Upper lobe of left lung (tissue), 6 donors: ENCODE measurements around the gene FIP1L1. TPM values are rescaled to one million over a fixed set of nuclear protein-coding genes. Genes with fewer than 3 reads are reported as not detected.

Experiments used
- ATAC-seq, 2 donors: fragments of 200-7000 bp; cut with Tn5 transposase; one replicate each; pipeline ENCODE4 v1.9.1; 2022; ENCODE audit warnings: mild to moderate bottlenecking in 2 of 2, moderate library complexity in 2 of 2; ENCODE audit not compliant: low FRiP score in 2 of 2
- DNase-seq, 2 donors: peaks; one replicate each; pipeline ENCODE4 v3.0.0-alpha.2; 2019 to 2020
- H3K27ac ChIP-seq, 4 donors: fragments of 200-600 bp; sonication (generic); one replicate each; pipeline ENCODE4 v1.5.1; 2016 to 2019
- H3K27me3 ChIP-seq, 4 donors: fragments of 200-600 bp; sonication (generic); one replicate each; pipeline ENCODE4 v1.5.1; 2017 to 2019
- H3K36me3 ChIP-seq, 4 donors: fragments of 200-600 bp; sonication (generic); one replicate each; pipeline ENCODE4 v1.5.1; 2016 to 2019
- H3K4me1 ChIP-seq, 4 donors: fragments of 200-600 bp; sonication (generic); one replicate each; pipeline ENCODE4 v1.5.1; 2018 to 2019
- H3K4me3 ChIP-seq, 4 donors: fragments of 200-600 bp; sonication (generic); one replicate each; pipeline ENCODE4 v1.5.1; 2017 to 2019; ENCODE audit warnings: mild to moderate bottlenecking in 2 of 4, moderate library complexity in 1 of 4
- H3K9me3 ChIP-seq, 4 donors: fragments of 200-600 bp; sonication (generic); one replicate each; pipeline ENCODE4 v1.5.1; 2018 to 2019
- EP300 ChIP-seq, 4 donors: sonication (generic); formaldehyde crosslinking; IDR thresholded peaks; one replicate each; pipeline ENCODE4 v1.5.1; 2017; ENCODE audit warnings: antibody characterized with exemption in 4 of 4, control low read depth in 2 of 4
- POLR2A ChIP-seq, 4 donors: fragments of 450-650 bp; IDR thresholded peaks; one replicate each; pipeline ENCODE4 v1.5.1; 2016 to 2017; ENCODE audit warnings: antibody characterized with exemption in 4 of 4, mild to moderate bottlenecking in 2 of 4
- POLR2AphosphoS5 ChIP-seq, 2 donors: sonication (generic); formaldehyde crosslinking; IDR thresholded peaks; one replicate each; pipeline ENCODE4 v1.5.1; 2017; ENCODE audit warnings: antibody characterized with exemption in 2 of 2
- WGBS, 2 donors: methylation state at CpG; one replicate each; pipeline ENCODE4 v1.1.5; 2017 to 2018; 5-methylcytosine and 5-hydroxymethylcytosine counted together
- total RNA-seq, 6 donors: library from RNA; depleted of rRNA in 4 of 6; stranded (reverse); fragments of >200 nt in 4 of 6; gene quantifications; one replicate each; pipeline versions ENCODE4 v1.1.0 to v1.2.1, GENCODE V29; 2016 to 2021
- TF ChIP-seq, protein P1 (sequence below), 6 experiments: fragments of 450-650 bp in 4 of 6; fragments of 200-600 bp in 2 of 6; sonication (generic) in 2 of 6; IDR thresholded peaks; one replicate each; pipeline ENCODE4 v1.5.1; 2016 to 2019; ENCODE audit warnings: antibody characterized with exemption in 6 of 6
- donor health status: DM: no; HTN: no; CAD: no; lungs with moderate emphysema.
- donor health status: DM: no; HTN: yes; CAD: no; lungs with severe emphysema.

Gene FIP1L1
- total RNA-seq, 6 donors from 2014 or later: 30.0 to 67.9 (median 39.7) TPM

DNA sequence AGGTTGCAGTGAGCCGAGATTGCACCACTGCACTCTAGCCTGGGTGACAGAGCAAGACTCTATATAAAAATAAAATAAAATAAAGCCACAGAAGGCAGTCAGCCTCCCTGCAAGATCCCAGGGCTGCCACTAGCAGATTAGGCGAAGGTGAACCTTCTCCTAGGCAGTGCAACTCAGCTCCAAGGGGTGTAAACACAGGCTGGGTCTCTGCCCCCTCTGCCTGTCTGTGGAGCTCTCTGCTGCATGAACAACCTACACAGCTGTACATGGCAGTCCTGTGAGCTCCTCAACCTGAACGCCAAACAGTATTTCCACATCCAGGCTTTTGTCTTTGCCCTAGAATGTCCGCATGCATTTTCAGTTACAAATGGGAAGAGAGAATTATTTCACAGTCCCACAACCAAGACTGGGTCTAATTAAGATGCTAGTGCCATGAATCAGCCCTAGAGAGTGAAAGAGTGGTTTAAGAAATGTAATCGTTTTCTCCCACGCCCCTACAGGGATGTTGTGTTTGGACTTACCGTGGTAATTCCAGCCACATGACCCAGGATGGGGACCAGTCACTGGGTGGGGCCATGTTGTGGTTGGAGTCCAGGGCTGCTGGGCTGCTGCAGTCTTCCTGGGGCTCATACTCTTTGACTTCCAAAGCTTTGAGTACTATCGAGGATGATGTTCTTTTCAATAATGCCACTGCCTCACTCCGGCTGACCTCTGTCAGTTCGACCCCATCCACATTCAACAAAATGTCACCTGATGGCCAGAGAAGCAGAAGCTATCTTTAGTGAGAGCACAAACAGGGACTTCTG lies 99.0 kb downstream of the FIP1L1 start:
- no peak for TF ChIP-seq EP300 (IDR thresholded peaks at IDR 0.05)
- TF ChIP-seq, protein P1, sequence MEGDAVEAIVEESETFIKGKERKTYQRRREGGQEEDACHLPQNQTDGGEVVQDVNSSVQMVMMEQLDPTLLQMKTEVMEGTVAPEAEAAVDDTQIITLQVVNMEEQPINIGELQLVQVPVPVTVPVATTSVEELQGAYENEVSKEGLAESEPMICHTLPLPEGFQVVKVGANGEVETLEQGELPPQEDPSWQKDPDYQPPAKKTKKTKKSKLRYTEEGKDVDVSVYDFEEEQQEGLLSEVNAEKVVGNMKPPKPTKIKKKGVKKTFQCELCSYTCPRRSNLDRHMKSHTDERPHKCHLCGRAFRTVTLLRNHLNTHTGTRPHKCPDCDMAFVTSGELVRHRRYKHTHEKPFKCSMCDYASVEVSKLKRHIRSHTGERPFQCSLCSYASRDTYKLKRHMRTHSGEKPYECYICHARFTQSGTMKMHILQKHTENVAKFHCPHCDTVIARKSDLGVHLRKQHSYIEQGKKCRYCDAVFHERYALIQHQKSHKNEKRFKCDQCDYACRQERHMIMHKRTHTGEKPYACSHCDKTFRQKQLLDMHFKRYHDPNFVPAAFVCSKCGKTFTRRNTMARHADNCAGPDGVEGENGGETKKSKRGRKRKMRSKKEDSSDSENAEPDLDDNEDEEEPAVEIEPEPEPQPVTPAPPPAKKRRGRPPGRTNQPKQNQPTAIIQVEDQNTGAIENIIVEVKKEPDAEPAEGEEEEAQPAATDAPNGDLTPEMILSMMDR (IDR thresholded peaks at IDR 0.05): no peak
- TF ChIP-seq POLR2AphosphoS5 (IDR thresholded peaks at IDR 0.05): no peak
- TF ChIP-seq POLR2A (IDR thresholded peaks at IDR 0.05): no peak
- no peaks in the 10 kb centered on the region for H3K36me3 ChIP-seq
- 87 to 91% methylated on average over 10 of the region's 10 CpGs for WGBS, 2 donors
- no peaks in the 10 kb centered on the region for H3K9me3 ChIP-seq
- no peaks in the 10 kb centered on the region for H3K4me1 ChIP-seq
- ATAC-seq: peak; percentile 37 to 95
- no peak overlapping the region for H3K27ac ChIP-seq
- H3K27me3 ChIP-seq: no peaks in the 10 kb centered on the region
- no peak overlapping the region for H3K4me3 ChIP-seq
- DNase-seq: no peak

DNA sequence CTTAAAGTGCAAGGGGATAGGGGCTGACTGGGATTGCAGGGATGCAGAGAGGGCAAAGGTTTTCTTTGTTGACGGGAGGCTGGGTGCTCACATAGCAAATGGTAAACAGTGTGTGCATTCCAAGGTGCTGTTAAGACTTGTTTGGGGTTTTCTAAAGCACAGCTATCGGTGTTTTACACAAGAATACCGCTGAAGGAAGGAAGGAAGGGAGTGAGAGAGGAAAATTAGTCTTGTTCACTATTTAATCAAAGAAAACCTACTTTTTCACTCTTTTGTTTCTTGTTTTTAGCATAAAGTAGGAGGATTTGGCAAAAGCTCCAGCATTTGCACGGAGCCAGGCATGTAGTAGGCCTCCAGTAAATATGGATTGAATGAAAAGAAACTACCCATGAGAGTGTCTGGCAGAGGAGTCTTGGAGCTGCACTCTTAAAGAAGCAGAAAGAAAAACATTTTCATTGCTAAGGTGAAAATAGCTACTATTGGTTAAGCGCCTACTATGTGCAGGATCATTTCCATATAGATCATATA lies 99.7 kb downstream of the FIP1L1 start:
- Histone ChIP-seq H3K4me1 (no peaks in the 10 kb centered on the region), H3K4me3 (no peak overlapping the region), H3K36me3 (no peaks in the 10 kb centered on the region), H3K27ac (no peak overlapping the region), H3K9me3 (no peaks in the 10 kb centered on the region), H3K27me3 (no peaks in the 10 kb centered on the region)
- WGBS, 2 donors: 75 to 88% methylated on average over 5 of the region's 5 CpGs
- TF ChIP-seq POLR2A (IDR thresholded peaks at IDR 0.05) (no peak), EP300 (IDR thresholded peaks at IDR 0.05) (no peak), POLR2AphosphoS5 (IDR thresholded peaks at IDR 0.05) (no peak)
- TF ChIP-seq, protein P1 (IDR thresholded peaks at IDR 0.05): no peak
- DNase-seq (no peak), ATAC-seq (no peak)

DNA sequence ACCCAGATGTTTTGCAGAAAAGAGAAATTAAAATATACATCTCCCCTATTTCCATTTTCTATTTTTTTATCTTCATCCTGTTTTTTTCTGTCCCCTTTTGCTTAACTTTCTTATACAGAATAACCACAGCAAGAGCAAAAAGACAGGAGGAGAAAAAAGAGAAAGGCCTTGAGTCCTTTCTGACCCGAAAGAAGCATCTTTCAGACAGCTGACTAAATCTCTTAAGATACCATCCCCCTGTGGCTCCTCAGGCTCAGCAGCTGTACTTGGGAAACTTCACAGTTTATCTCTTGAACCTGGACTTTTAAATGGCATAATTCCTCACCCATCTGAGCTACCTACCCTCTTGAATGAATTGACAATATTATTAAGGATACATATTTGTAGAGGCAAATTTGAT lies 100.2 kb downstream of the FIP1L1 start:
- ATAC-seq (no peak), DNase-seq (no peak)
- 92 to 96% methylated on average over 1 of the region's 1 CpG for WGBS, 2 donors
- Histone ChIP-seq H3K27ac (no peak overlapping the region), H3K4me1 (no peaks in the 10 kb centered on the region), H3K4me3 (no peak overlapping the region), H3K36me3 (no peaks in the 10 kb centered on the region), H3K27me3 (no peaks in the 10 kb centered on the region), H3K9me3 (no peaks in the 10 kb centered on the region)
- no peak for TF ChIP-seq EP300 (IDR thresholded peaks at IDR 0.05)
- no peak for TF ChIP-seq POLR2A (IDR thresholded peaks at IDR 0.05)
- TF ChIP-seq, protein P1 (IDR thresholded peaks at IDR 0.05): no peak
- no peak for TF ChIP-seq POLR2AphosphoS5 (IDR thresholded peaks at IDR 0.05)

DNA sequence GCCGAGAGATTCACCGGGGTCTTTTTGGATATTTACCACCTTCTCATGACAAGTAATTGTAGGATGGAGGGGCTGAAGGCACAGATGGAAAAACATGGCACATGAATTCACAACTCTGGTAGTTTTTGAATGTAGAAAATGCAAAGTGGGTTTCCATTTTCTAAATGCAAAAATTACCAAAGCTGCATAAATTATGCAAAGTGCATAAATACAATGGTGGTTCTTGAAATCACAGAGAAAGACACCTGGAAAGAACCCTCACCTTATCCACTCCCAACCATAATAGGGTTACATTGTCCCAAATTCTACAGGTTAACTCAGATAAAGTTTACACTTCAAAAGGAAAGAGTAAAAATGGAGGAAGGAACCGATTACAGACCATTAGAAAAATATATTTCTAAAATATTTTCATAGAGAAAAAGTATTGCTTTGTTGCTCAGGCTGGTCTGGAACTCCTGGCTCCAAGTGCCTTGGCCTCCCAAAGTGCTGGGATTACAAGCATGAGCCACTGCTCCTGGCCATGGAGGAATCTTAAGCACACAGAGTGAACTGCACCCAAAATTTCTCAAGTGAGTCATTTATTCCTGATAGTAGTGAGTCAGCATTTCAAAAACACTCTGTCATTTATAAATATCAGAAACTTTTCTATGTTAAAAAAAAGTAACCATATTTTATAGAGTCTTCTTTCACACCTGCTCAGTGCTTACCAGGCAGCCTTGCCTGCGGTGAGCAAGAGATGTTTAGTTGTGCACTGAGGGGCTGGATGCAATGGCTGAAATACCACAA lies 101.4 kb downstream of the FIP1L1 start:
- no peak for ATAC-seq
- H3K36me3 ChIP-seq: no peaks in the 10 kb centered on the region
- 88 to 94% methylated on average over 4 of the region's 4 CpGs for WGBS, 2 donors

More for the DNA sequence above, 101.4 kb downstream of the FIP1L1 start:
- no peak for DNase-seq
- no peak for TF ChIP-seq POLR2AphosphoS5 (IDR thresholded peaks at IDR 0.05)
- TF ChIP-seq POLR2A (IDR thresholded peaks at IDR 0.05): no peak
- TF ChIP-seq, protein P1 (IDR thresholded peaks at IDR 0.05): no peak
- TF ChIP-seq EP300 (IDR thresholded peaks at IDR 0.05): no peak
- Histone ChIP-seq H3K27ac (no peak overlapping the region), H3K27me3 (no peaks in the 10 kb centered on the region), H3K4me1 (no peaks in the 10 kb centered on the region), H3K4me3 (no peak overlapping the region), H3K9me3 (no peaks in the 10 kb centered on the region)
